H7 (cell line): Measurements from ENCODE around the gene TMEM121. TPM values are rescaled to one million over a fixed set of nuclear protein-coding genes. Genes with fewer than 3 reads are reported as not detected.
"Not testable (repeated sequence)": the region's sequence is repeated elsewhere in the genome, so short reads cannot be mapped to it uniquely, and the experiment has no call there.

Experiments used
- DNase-seq: peaks from one replicate; pipeline ENCODE4 v3.0.0; 2012
- H3K27me3 ChIP-seq: 2 replicates; pipeline ENCODE4 v1.6.0; 2011; ENCODE audit warnings: mild to moderate bottlenecking, low read length; ENCODE audit not compliant: control insufficient read depth, insufficient read depth
- H3K36me3 ChIP-seq: replicated peaks from 2 replicates; pipeline ENCODE4 v1.5.1; 2011; ENCODE audit warnings: low read length; ENCODE audit not compliant: control insufficient read depth, insufficient read depth
- H3K4me3 ChIP-seq: 2 replicates; pipeline ENCODE4 v1.5.1; 2011; ENCODE audit warnings: low read depth, mild to moderate bottlenecking, control low read depth, low read length, moderate library complexity; ENCODE audit not compliant: insufficient read depth
- total RNA-seq: library from RNA; depleted of rRNA; stranded (reverse); fragments of >200 nt; shearing (Covaris generic); gene quantifications from 2 replicates; pipeline ENCODE4 v1.2.3, GENCODE V29; 2014

Gene TMEM121
- total RNA-seq, 1 experiment from 2014 or later, result 0.80 TPM

DNA sequence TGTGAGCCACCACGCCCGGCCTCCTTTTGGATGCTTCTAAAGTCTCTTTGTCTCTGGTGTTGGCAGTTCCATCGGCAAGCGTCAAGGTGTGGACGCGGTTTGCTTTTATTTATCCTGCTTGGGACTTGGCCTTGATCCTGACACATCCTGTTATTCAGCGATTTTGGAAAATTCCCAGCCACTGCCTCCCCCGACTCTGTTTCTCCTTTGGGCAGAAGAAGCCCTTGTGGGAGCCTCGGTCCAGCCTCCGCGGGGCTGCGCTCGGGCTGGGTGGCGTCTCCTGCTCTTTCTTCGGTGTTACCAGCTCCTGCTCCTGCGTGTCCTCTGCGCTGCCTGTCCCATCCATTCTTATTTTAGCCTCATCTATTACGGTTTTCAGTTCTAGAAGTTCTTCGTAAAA is 31.3 kb downstream of the TMEM121 start:
- not testable (repeated sequence) for H3K4me3 ChIP-seq, H3K36me3 ChIP-seq, DNase-seq, H3K27me3 ChIP-seq

DNA sequence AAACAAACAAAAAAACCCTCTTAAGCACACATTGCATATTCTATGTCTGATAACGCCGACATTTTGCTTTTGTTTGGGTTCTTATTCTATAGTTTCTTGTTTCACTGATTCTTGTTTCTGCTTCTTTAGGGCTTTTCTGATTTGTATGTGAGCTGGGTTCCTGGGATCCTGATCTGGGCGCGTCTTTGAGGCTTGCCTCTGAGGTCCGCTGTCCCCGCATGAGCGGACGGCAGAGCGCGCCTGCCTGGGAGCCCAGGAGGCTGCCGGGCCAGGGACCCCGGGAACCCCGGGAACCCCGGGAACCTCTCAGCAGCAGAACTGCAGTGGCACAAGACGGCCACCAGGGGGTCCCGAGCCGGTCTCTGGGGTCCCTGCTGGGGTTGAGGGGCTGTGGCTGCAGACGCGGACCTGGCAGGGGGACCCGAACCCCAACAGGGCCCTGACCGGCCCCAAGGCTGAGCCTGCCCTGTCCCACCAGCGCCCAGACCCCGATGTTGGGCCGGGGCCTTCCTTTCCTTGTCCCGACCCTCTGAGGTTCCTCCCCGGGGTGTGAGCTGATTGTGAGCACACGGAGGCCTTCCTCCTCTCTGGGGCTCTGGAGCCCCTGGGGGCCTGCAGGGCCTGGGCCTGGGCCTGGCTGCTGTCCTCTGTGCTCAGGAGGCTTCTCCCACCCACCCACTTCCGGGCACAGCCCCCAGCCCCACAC is 32.2 kb downstream of the TMEM121 start:
- DNase-seq, H3K27me3 ChIP-seq, H3K36me3 ChIP-seq, H3K4me3 ChIP-seq: not testable (repeated sequence)

DNA sequence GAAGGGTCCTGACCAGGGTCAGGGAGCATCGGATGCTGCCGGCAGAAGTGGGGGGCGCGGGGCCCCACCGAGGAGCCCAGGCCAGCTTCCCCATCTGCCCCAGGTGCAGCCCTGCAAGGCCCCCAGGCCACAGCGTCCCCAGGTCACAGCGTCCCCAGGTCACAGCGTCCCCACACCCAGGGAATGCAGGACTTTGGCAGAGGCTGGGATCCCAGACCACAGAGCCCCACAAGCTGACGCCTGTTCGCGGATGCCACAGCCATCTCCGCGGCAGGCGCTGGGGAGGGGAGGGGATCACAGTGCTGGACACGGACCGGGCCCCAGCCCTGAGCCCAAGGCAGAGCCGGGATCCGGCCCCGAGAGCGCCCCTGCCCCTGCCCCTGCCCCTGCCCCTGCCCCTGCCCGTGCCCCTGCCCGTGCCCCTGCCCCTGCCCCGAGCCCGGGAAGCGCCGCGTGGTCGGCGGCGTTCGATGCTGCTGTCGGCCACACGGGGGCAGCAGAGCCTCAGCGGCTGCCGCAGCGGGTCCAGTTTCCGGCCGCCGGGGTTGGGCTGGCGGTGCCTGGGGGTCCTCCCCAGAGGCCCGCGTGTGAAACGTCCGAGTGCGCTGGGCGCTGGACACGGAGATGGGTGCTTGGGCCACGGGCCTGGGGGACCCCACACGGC is 33.1 kb downstream of the TMEM121 start:
- H3K4me3 ChIP-seq, H3K36me3 ChIP-seq, H3K27me3 ChIP-seq, DNase-seq: not testable (repeated sequence)

DNA sequence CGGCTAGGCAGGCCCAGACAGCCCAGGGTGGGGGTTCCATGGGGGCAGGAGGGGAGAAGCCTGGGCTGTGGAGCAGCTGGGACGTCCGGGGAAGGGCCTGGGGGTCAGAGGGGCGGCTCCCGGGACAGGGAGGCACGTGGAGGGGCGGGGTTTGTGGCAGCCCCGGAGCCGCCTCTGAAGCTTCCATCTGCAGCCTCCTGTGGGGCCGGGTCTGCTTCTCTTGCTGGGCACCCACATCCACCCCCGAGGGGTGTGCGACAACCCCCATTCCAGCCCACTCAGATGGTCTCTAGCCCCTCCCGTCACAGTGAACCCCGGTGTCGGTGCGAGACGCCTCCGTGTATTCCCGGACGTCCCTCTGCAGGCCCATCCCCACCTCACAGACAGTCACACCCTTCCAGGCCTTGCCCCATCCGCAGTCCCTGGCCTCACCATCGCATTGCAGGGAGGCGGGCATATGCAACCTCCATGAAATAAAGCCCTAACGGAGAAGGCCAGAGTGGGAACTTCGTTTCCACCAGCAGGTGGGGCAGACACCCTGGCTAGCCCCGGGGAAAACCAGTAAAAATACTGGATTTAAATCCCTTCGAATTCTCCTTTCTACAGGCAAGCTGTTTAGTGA is 33.8 kb downstream of the TMEM121 start:
- not testable (repeated sequence) for H3K4me3 ChIP-seq, H3K27me3 ChIP-seq, DNase-seq, H3K36me3 ChIP-seq

GRCh38 chr14:105561345-105561744 is 35.0 kb downstream of the TMEM121 start:
- H3K27me3 ChIP-seq, H3K4me3 ChIP-seq, DNase-seq, H3K36me3 ChIP-seq: not testable (repeated sequence)

DNA sequence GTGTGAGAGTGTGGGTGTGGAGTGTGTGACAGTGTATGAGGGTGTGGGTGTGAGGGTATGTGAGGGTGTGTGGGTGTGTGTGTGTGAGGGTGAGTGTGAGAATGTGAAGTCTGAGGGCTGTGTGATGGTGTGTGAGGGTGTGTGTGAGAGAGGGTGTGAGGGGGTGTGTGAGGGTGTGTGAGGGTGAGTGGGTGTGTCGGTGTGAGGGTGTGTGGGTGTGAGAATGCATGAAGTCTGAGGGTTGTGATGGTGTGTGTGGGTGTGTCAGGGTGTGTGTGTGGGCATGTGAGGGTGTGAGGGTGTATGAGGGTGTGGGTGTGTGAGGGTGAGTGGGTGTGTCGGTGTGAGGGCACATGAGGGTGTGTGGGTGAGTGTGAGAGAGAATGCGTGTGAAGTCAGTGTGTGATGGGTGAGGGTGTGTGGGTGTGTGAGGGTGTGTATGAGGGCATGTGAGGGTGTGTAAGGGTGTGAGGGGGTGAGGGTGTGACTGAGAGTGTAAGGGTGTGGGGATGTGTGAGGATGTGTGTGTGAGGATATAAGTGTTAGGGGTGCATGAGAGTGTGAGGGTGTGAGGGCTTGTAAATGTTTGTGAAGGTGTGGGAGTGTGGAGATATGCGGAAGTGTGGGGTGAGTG is 36.4 kb downstream of the TMEM121 start:
- Histone ChIP-seq H3K4me3 (no peak overlapping the region), H3K36me3 (no peaks in the 10 kb centered on the region), H3K27me3 (no peaks in the 10 kb centered on the region)
- DNase-seq, result no peak

DNA sequence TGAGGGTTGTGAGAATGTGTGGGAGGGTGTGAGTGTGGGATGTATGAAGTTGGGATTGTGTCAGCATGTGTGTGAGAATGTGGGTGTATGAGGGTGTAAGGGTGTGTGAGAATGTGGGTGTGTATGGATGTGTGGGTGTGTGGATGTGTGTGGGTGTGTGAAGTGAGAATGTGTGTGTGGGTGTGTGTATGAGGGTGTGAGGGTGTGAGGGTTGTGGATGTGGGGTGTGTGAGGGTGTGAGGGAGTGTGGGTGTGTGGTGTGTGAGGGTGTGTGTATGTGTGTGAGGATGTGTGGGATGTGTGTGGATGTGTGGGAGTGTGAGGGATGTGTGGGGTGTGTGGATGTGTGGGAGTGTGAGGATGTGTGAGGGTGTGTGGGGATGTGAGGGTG is 37.0 kb downstream of the TMEM121 start:
- Histone ChIP-seq H3K27me3 (no peaks in the 10 kb centered on the region), H3K4me3 (no peak overlapping the region), H3K36me3 (no peaks in the 10 kb centered on the region)
- no peak for DNase-seq

GRCh38 chr14:105564536-105564935 is 38.2 kb downstream of the TMEM121 start:
- DNase-seq, H3K27me3 ChIP-seq, H3K4me3 ChIP-seq, H3K36me3 ChIP-seq: not testable (repeated sequence)

DNA sequence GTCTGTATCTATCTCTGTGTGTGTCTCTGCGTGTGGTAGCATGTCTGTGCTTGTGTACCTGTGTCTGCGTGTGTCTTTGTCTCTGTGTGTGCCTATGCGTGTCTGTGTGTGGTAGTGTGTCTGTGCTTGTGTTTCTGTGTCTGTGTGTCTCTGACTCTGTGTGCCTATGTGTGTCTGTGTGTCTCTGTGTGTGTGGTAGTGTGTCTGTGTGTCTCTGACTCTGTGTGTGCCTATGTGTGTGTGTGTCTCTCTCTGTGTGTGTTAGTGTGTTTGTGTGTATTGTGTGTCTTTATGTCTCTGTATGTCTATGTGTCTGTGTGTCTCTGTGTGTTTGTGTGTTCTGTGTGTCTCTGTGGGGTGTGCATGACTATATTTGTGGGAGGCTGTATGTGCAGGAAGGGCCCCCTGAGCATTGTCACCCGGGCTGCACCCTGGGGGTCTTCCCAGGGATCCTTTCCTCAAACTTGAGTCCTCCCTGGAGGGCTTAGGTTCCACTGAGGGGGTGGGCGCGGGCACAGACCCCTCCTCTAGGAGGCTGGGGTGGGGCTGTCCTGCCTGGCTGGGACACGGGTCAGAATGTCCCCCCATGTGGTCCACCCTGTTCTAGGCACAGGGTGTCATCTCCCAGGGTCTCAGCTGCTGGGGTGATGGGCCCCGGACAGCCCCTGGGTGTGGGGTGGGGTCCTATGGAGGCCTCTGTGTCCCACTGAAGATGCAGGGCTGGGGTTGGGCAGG is 39.0 kb downstream of the TMEM121 start:
- H3K36me3 ChIP-seq, DNase-seq, H3K27me3 ChIP-seq, H3K4me3 ChIP-seq: not testable (repeated sequence)

DNA sequence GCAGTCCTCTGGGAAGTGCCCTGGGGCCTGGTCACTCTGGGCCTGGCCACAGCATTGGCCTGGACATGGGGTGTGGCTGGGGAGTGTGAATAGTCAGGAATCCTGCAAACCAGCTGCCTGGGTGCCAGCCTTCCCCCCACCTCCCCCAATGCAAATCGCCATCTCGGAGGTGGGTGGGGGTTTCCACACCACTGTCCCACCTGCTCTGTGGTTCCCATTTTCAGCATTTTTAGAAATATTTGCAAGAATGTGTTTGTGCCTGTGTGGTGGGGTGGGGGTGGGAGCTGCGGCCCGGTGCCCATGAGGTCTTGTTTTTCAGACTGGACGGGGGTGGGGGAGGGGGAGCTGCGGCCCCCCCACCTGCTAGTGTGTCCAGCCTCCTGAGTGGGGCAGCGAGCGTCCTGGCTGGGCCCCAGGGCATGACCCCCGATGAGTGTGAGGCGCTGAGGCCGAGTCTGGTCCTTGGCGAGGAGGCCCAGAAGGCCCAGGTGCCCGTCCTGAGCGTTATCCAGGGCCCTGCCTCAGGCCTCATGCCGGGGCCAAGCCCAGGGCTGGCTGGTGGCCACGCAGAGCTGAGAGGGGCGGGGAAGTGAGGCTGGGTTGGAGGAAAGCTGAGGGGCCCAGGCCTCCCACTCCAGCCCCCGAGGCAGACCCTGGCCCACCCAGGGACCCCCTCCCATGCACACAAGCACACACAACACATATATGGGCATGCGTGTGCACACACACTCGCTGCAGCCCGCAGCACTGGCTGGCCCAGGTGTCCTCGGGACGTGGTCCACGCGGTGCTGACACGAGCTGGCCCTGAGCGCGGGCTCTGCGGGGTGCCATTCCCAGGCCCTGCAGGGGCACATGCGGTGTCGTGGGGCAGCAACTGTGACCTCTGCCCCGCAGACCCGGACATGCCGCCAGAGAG is 40.1 kb downstream of the TMEM121 start:
- H3K36me3 ChIP-seq, H3K27me3 ChIP-seq, DNase-seq, H3K4me3 ChIP-seq: not testable (repeated sequence)

DNA sequence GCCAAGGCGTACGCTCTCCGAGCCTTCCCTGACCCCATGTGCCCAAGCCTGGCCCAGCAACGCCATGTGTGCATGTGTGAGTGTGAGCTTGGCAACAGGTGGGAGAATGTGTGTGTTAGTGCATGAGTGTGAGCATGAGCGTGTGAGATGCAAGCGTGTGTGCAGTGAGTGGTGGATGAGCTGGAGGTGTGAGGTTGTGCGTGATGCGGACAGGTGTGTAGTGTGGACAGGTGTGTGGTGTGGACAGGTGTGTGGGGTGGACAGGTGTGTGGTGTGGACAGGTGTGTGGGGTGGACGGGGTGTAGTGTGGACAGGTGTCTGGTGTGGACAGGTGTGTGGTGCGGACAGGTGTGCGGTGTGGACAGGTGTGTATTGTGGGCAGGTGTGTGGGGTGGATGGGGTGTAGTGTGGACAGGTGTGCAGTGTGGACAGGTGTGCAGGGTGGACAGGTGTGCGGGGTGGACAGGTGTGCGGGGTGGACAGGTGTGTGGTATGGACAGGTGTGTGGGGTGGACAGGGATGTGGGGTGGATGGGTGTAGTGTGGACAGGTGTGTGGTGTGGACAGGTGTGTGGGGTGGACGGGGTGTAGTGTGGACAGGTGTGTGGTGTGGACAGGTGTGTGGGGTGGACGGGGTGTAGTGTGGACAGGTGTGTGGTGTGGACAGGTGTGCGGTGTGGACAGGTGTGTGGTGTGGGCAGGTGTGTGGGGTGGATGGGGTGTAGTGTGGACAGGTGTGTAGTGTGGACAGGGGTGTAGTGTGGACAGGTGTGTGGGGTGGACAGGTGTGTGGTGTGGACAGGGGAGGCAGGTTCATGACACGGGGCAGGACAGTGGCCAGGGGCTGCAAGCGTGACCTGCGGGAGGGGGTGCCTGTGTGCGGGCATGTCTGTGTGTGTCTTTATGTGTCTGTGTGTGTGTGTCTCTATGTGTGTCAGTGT is 41.1 kb downstream of the TMEM121 start:
- H3K27me3 ChIP-seq, DNase-seq, H3K4me3 ChIP-seq, H3K36me3 ChIP-seq: not testable (repeated sequence)

DNA sequence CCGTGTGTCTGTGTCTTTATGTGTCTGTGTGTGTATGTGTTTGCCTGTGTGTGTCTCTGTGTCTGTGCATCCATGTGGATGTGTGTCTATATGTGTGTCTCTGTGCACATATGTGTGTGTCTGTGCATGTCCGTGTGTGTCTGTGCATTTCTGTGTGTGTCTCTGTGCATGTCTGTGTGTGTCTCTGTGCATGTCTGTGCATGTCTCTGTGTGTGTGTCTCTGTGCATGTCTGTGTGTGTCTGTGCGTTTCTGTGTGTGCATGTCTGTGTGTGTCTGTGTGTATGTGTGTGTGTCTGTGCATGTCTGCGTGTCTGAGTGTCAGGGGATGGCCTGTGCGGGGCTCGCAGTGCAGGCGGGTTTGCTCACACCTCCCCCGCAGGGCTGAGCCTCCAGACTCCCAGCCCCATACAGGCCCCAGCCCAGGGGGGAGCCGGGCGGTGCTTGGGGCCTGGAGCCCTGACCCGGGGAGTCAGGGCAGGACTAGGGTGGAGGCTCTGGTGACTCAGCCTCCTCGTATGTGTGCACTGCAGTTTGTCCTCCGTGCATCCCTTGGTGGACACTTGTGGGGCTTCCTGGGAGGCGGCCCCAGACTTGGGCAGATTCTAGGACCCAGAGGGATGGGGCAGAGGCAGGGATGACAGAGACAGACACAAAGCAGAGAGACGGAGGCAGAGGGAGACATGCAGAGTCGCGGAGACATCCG is 41.9 kb downstream of the TMEM121 start:
- not testable (repeated sequence) for DNase-seq, H3K4me3 ChIP-seq, H3K36me3 ChIP-seq, H3K27me3 ChIP-seq
